Endothelial cell (in vitro differentiated cells): Measurements from ENCODE around the gene ITGA6. TPM values are rescaled to one million over a fixed set of nuclear protein-coding genes. Genes with fewer than 3 reads are reported as not detected.

Experiments used
- DNase-seq: peaks from one replicate; pipeline ENCODE4 v3.0.0; 2021; ENCODE audit warnings: low spot score
- H3K27ac Mint-ChIP-seq: one replicate; pipeline ENCODE4 v1.8.0; 2021; ENCODE audit warnings: mixed read lengths, inconsistent platforms; ENCODE audit not compliant: unreplicated experiment
- H3K27me3 Mint-ChIP-seq: one replicate; pipeline ENCODE4 v1.8.0; 2021; ENCODE audit warnings: mild to moderate bottlenecking, moderate library complexity, mixed read lengths, inconsistent platforms; ENCODE audit not compliant: unreplicated experiment
- H3K36me3 Mint-ChIP-seq: one replicate; pipeline ENCODE4 v1.8.0; 2021; ENCODE audit warnings: mild to moderate bottlenecking, low read depth, mixed read lengths, inconsistent platforms; ENCODE audit not compliant: unreplicated experiment
- H3K4me1 Mint-ChIP-seq: one replicate; pipeline ENCODE4 v1.8.0; 2021; ENCODE audit warnings: mild to moderate bottlenecking, mixed read lengths, inconsistent platforms; ENCODE audit not compliant: unreplicated experiment
- H3K4me3 Mint-ChIP-seq: one replicate; pipeline ENCODE4 v1.8.0; 2021; ENCODE audit warnings: mild to moderate bottlenecking, mixed read lengths, inconsistent platforms; ENCODE audit not compliant: unreplicated experiment
- H3K9me3 Mint-ChIP-seq: one replicate; pipeline ENCODE4 v1.8.0; 2021; ENCODE audit warnings: mixed read lengths, inconsistent platforms; ENCODE audit not compliant: unreplicated experiment
- total RNA-seq: library from RNA; stranded (reverse); fragmentation: NEBNext Ultra II Directional; extraction: Animal tissue kit (Norgen Biotek cat#: 25700); gene quantifications from one replicate; pipeline ENCODE4 v1.2.1, GENCODE V29; 2021; ENCODE audit not compliant: unreplicated experiment
- TF ChIP-seq, protein P1 (sequence below): fragments of 200-600 bp; sonication (generic); IDR thresholded peaks from one replicate; pipeline ENCODE4 v1.5.0; 2021; ENCODE audit warnings: antibody characterized with exemption; ENCODE audit not compliant: unreplicated experiment

ITGA6 gene
- total RNA-seq, 1 donor from 2014 or later, result 34.0 TPM

DNA sequence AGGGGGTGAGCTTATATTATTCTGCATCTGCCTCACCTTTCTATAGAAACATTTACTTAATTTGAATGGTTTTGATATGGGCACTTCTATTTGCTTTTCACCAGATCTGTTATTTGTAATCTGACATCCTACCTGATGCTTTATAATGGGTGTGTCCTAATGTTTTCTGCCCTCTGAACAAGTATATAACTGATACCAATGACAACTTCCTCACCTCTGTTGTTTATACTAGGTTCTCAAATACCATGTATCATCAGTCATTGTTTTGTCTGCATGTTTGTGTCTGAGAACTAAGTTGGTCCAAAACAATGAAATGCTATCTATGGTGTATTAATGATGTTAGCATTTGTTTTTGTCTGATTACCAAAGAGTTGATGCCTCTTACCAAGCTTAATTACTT lies 45.8 kb downstream of the ITGA6 start:
- Mint-ChIP-seq H3K4me1 (peaks cover 9% of the 10 kb centered on the region), H3K4me3 (no peak overlapping the region), H3K27ac (no peak overlapping the region), H3K9me3 (no peaks in the 10 kb centered on the region), H3K27me3 (no peaks in the 10 kb centered on the region), H3K36me3 (no peaks in the 10 kb centered on the region)
- TF ChIP-seq, protein P1, sequence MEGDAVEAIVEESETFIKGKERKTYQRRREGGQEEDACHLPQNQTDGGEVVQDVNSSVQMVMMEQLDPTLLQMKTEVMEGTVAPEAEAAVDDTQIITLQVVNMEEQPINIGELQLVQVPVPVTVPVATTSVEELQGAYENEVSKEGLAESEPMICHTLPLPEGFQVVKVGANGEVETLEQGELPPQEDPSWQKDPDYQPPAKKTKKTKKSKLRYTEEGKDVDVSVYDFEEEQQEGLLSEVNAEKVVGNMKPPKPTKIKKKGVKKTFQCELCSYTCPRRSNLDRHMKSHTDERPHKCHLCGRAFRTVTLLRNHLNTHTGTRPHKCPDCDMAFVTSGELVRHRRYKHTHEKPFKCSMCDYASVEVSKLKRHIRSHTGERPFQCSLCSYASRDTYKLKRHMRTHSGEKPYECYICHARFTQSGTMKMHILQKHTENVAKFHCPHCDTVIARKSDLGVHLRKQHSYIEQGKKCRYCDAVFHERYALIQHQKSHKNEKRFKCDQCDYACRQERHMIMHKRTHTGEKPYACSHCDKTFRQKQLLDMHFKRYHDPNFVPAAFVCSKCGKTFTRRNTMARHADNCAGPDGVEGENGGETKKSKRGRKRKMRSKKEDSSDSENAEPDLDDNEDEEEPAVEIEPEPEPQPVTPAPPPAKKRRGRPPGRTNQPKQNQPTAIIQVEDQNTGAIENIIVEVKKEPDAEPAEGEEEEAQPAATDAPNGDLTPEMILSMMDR, result no peak
- DNase-seq, result no peak

DNA sequence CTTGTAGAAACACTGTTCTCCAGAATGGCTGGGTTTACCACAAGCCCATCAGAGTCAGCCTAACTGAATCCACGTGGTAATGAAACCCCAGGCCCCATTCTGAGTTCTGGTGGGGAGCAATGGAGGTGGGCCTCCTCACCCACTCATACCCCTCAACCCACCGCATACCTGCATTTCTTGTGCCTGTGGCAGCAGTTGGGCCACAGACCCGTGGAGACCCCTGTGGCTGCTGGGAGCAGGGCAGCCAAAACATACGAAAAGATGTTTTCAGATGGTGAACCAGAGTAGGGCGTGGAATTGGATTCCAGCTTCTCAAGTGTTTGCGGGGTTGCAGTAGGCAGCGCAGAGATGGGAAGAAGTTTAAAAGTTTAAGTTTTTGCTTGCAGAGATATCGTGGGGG lies 51.0 kb downstream of the ITGA6 start:
- Mint-ChIP-seq H3K36me3 (no peaks in the 10 kb centered on the region), H3K4me1 (peaks cover 6% of the 10 kb centered on the region), H3K27ac (no peak overlapping the region), H3K27me3 (no peaks in the 10 kb centered on the region), H3K9me3 (no peaks in the 10 kb centered on the region), H3K4me3 (no peak overlapping the region)
- TF ChIP-seq, protein P1, result no peak
- no peak for DNase-seq

DNA sequence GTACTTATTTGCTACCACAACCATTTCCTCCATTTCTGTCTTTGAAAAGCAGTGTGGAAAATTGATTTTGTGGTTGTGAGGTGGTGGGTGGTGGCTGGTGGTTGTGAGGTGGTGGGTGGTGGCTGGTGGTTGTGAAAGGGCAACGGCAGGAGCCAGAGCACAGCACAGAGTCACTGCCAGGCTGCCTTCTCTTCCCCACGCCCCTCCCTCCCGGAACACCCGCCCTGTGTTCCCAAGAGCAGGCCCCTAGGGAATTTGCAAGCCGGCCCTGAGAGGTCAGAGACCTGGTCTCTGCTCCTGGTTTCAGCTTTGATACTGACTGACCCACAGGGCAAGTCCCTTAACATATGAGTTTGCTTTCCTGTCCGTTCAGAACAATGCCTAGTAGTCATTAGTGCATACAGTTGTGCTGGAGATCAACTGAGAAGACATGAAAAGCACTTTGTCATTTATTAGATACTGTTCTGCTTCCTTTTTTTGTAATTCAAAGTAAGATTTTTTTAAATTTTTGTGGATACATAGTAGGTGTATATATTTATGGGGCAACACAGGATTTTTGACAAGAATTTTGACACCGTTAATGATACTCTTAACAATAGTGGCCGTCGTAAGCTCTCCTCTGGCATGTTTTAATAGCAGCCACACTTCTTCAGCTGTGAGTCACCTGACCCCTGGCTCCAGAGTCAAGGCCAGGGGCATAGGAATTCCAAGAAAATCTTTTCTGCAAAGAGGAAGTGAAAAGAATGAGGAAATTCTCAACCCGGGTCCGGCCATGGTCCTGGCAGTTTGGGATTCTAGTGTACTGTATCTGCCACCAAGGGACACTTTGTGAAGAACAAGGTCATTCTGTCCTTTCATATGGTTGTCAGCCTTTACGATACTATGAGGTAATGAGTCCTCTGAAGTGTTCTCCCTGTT lies 53.2 kb downstream of the ITGA6 start:
- Mint-ChIP-seq H3K4me1 (peaks cover 9% of the 10 kb centered on the region), H3K36me3 (no peaks in the 10 kb centered on the region), H3K27ac (no peak overlapping the region), H3K27me3 (no peaks in the 10 kb centered on the region), H3K4me3 (no peak overlapping the region), H3K9me3 (no peaks in the 10 kb centered on the region)
- DNase-seq, result no peak
- TF ChIP-seq, protein P1, result no peak

DNA sequence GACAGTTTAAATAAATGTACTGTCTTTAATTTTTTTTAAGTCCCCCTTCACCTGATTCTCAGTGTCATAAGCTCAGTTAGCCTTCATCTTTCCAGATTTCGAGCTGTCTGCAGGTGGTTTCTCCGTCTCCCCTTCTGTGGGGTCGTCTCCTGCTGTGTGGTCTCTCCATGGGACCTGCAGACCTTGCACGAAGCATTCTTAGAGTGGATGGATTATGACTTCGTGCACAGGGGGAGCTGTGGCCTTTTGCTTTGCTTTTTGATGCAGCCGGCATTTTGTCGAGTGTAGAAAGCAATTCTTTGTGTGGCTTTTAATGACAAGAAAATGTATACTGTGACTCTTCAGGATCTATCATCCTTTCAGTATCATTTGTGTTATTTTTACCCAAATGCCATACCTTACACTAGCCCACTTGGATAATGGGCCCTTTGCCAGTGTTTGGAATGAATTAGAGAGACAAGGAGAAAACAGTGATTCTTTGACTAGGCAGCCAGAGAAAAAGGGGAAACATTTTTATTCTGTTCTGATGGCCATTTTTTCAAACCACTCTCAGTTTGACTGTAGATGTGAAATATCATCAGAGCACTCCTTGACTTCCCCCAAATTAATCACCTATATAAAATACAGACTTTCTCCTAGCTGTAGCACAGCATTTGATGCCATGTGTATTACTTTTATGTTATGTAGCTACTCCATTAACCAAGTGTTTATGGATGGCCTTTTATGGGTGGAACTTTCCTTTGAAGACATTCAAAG lies 54.3 kb downstream of the ITGA6 start:
- Mint-ChIP-seq H3K27ac (no peak overlapping the region), H3K4me1 (peaks cover 9% of the 10 kb centered on the region), H3K9me3 (no peaks in the 10 kb centered on the region), H3K27me3 (no peaks in the 10 kb centered on the region), H3K36me3 (no peaks in the 10 kb centered on the region), H3K4me3 (no peak overlapping the region)
- TF ChIP-seq, protein P1, result no peak
- no peak for DNase-seq
